Measurements from ENCODE around the gene FAM210A.

DNA sequence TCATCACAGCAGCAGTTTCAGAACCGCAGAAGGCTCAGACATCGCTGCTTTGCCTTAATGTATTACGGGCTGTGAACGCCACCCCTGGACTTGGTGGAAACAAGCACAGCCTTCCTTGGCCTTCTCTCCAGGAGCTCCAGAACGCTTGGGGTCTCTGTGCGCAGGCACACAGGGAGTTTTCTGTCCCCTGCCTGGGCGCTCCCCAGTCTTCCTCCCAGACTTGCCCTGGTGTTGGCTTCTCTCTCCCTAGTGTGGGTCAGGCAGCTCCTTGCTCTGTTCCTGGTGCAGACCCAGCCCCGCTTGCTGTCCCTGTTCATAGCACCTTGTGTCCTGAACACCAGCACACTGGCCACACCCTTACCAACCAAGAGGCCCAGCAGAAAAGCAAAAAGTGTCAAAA is 103.6 kb downstream of the FAM210A start:
- TF ChIP-seq, protein P1, sequence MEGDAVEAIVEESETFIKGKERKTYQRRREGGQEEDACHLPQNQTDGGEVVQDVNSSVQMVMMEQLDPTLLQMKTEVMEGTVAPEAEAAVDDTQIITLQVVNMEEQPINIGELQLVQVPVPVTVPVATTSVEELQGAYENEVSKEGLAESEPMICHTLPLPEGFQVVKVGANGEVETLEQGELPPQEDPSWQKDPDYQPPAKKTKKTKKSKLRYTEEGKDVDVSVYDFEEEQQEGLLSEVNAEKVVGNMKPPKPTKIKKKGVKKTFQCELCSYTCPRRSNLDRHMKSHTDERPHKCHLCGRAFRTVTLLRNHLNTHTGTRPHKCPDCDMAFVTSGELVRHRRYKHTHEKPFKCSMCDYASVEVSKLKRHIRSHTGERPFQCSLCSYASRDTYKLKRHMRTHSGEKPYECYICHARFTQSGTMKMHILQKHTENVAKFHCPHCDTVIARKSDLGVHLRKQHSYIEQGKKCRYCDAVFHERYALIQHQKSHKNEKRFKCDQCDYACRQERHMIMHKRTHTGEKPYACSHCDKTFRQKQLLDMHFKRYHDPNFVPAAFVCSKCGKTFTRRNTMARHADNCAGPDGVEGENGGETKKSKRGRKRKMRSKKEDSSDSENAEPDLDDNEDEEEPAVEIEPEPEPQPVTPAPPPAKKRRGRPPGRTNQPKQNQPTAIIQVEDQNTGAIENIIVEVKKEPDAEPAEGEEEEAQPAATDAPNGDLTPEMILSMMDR (IDR thresholded peaks at IDR 0.05) = no peak
- TF ChIP-seq POLR2A (IDR thresholded peaks at IDR 0.05) (no peak), EP300 (IDR thresholded peaks at IDR 0.05) (no peak), POLR2AphosphoS5 (IDR thresholded peaks at IDR 0.05) (no peak)
